Endothelial cell of umbilical vein (primary cell): ENCODE measurements around the gene ATP13A3. TPM values are rescaled to one million over a fixed set of nuclear protein-coding genes. Genes with fewer than 3 reads are reported as not detected.

ENCODE experiments used
- BruUV-seq: library from RNA; stranded (reverse); fragments of 400-500 nt; replicated peaks from 2 replicates; lab custom pipeline; 2021; lab: Mats Ljungman, UMichigan
- CTCF ChIA-PET: fragments of 300-600, 350-600 bp; sonication (Branson Sonifier 250); formaldehyde crosslinking; loops from one replicate; lab custom pipeline; 2021; ENCODE audit warnings: antibody characterized with exemption, inconsistent platforms; lab: Charles Lee
- POLR2A ChIA-PET: fragments of 300-600, 350-600 bp; sonication (Branson Sonifier 250); formaldehyde crosslinking; loops from one replicate; lab custom pipeline; 2021; ENCODE audit warnings: antibody characterized with exemption, inconsistent platforms; lab: Charles Lee
- DNase-seq: peaks from one replicate; pipeline ENCODE4 v3.0.0-alpha.2; 2011; ENCODE audit warnings: low read depth, low spot score
- FAIRE-seq: peaks from 2 replicates; lab custom pipeline; 2011; peaks lifted over from hg19 to GRCh38; lab: Jason Lieb, UNC
- H2AFZ ChIP-seq: 2 replicates; pipeline ENCODE4 v1.6.0; 2012; ENCODE audit warnings: low read depth, low read length, control low read depth, inconsistent platforms
- H3K27ac ChIP-seq: 2 replicates; pipeline ENCODE4 v1.5.1; 2011; ENCODE audit warnings: low read depth, mild to moderate bottlenecking, control low read depth, low read length, moderate library complexity; ENCODE audit not compliant: insufficient read depth
- H3K27me3 ChIP-seq, 2 experiments: 2 replicates each; pipeline versions ENCODE4 v1.6.0 to v1.6.1; 2011; ENCODE audit warnings: low read length in 2 of 2, mixed read lengths in 1 of 2; ENCODE audit not compliant: control insufficient read depth in 2 of 2, insufficient read depth in 2 of 2
- H3K36me3 ChIP-seq, 2 experiments: 2 replicates in 1 of 2; 3 replicates in 1 of 2; pipeline ENCODE4 v1.5.1; 2011; ENCODE audit warnings: low read length in 2 of 2, mild to moderate bottlenecking in 1 of 2, moderate library complexity in 1 of 2; ENCODE audit not compliant: control insufficient read depth in 2 of 2, insufficient read depth in 2 of 2; ENCODE audit errors: extremely low read depth in 1 of 2
- H3K4me1 ChIP-seq: 3 replicates; pipeline ENCODE4 v1.5.1; 2011; ENCODE audit warnings: mild to moderate bottlenecking, low read length; ENCODE audit not compliant: control insufficient read depth, insufficient read depth; ENCODE audit errors: extremely low read depth
- H3K4me2 ChIP-seq: 2 replicates; pipeline ENCODE4 v1.6.1; 2011; ENCODE audit warnings: low read length, control low read depth, mixed read lengths; ENCODE audit not compliant: insufficient read depth
- H3K4me3 ChIP-seq, 3 experiments: fragments of 200-600 bp in 1 of 3; sonication (generic), shearing (Covaris generic) in 1 of 3; replicated peaks in 1 of 3; 2 replicates each; pipeline ENCODE4 v1.5.1; 2011 to 2016; ENCODE audit warnings: control low read depth in 3 of 3, low read length in 3 of 3, mild to moderate bottlenecking in 2 of 3, inconsistent platforms in 1 of 3, low read depth in 1 of 3, moderate library complexity in 1 of 3; ENCODE audit not compliant: insufficient read depth in 1 of 3
- H3K79me2 ChIP-seq: 2 replicates; pipeline ENCODE4 v1.6.0; 2012; ENCODE audit warnings: low read length, inconsistent platforms; ENCODE audit not compliant: control insufficient read depth, insufficient read depth
- H3K9ac ChIP-seq: replicated peaks from 2 replicates; pipeline ENCODE3; 2011; ENCODE audit warnings: low read length, control low read depth; ENCODE audit not compliant: insufficient read depth; ENCODE audit errors: extremely low read depth
- H3K9me1 ChIP-seq: replicated peaks from 3 replicates; pipeline ENCODE4 v1.6.0; 2011; ENCODE audit warnings: mild to moderate bottlenecking, low read length; ENCODE audit not compliant: control insufficient read depth, insufficient read depth; ENCODE audit errors: extremely low read depth
- H3K9me3 ChIP-seq: replicated peaks from 2 replicates; pipeline ENCODE4 v1.5.1; 2012; ENCODE audit warnings: low read length, inconsistent platforms; ENCODE audit not compliant: control insufficient read depth, insufficient read depth
- H4K20me1 ChIP-seq: replicated peaks from 2 replicates; pipeline ENCODE3; 2011; ENCODE audit warnings: mild to moderate bottlenecking, low read length; ENCODE audit not compliant: control insufficient read depth, insufficient read depth; ENCODE audit errors: extremely low read depth
- EZH2 ChIP-seq: IDR thresholded peaks from 2 replicates; pipeline ENCODE4 v1.6.1; 2012; ENCODE audit warnings: borderline replicate concordance, low read depth, mild to moderate bottlenecking, moderate library complexity, low read length, inconsistent platforms; ENCODE audit not compliant: severe bottlenecking
- FOS ChIP-seq: IDR thresholded peaks from 2 replicates; pipeline ENCODE4 v1.6.1; 2011; ENCODE audit warnings: mild to moderate bottlenecking, low read length, moderate library complexity, borderline replicate concordance; ENCODE audit not compliant: insufficient read depth
- GATA2 ChIP-seq: IDR thresholded peaks from 2 replicates; pipeline ENCODE4 v1.7.0; 2011; ENCODE audit warnings: low read depth, mild to moderate bottlenecking, moderate library complexity, mixed read lengths, low read length; ENCODE audit not compliant: insufficient read length, insufficient read depth
- JUN ChIP-seq: IDR thresholded peaks from 2 replicates; pipeline ENCODE4 v1.6.1; 2011; ENCODE audit warnings: borderline replicate concordance, low read depth; ENCODE audit not compliant: insufficient read length, insufficient read depth
- MAX ChIP-seq: IDR thresholded peaks from 2 replicates; pipeline ENCODE4 v1.6.1; 2011; ENCODE audit not compliant: insufficient read depth, insufficient read length
- MYC ChIP-seq: IDR thresholded peaks from one replicate; pipeline ENCODE4 v1.6.1; 2011; ENCODE audit warnings: mild to moderate bottlenecking, low read depth, low read length
- POLR2A ChIP-seq: IDR thresholded peaks from 2 replicates; pipeline ENCODE4 v1.6.1; 2012; ENCODE audit warnings: low read depth, mild to moderate bottlenecking, control low read depth, low read length
- POLR2AphosphoS5 ChIP-seq: IDR thresholded peaks from 2 replicates; pipeline ENCODE4 v1.6.1; 2012; ENCODE audit warnings: low read depth, mild to moderate bottlenecking, control low read depth, low read length, moderate library complexity; ENCODE audit not compliant: insufficient read depth
- dilution Hi-C: fragments of 300-500 bp; cut with MboI; formaldehyde crosslinking; loops from one replicate; pipeline ENCODE4 v1.15.0; 2019; ENCODE audit warnings: low sequenced_read_pairs; ENCODE audit not compliant: extremely low pct_ligation_motif_present
- intact Hi-C: fragments of 100-400 bp; cut with micrococcal nuclease; formaldehyde crosslinking; loops from one replicate; pipeline ENCODE4 v1.10.0; 2022
- polyA plus RNA-seq, 4 experiments: library from polyadenylated mRNA; depleted of rRNA in 3 of 4; stranded (reverse) in 3 of 4; unstranded in 1 of 4; fragments of >200 nt; gene quantifications; 2 replicates each; pipeline versions ENCODE4 v1.2.1 to v1.2.3, GENCODE V29; 2011 to 2012; ENCODE audit warnings: missing spikeins in 1 of 4
- total RNA-seq: library from RNA; stranded (reverse); gene quantifications from 2 replicates; pipeline ENCODE4 v1.2.3, GENCODE V29; 2021
- TF ChIP-seq, protein P1 (sequence below), 2 donors: IDR thresholded peaks; 1 replicate in 1 of 2; 2 replicates in 1 of 2; pipeline ENCODE4 v1.5.1; 2011; ENCODE audit warnings: low read length in 2 of 2, mild to moderate bottlenecking in 2 of 2, moderate library complexity in 2 of 2, control low read depth in 1 of 2, inconsistent platforms in 1 of 2, low read depth in 1 of 2; ENCODE audit not compliant: insufficient read depth in 1 of 2; ENCODE audit errors: extremely low read depth in 1 of 2

The ATP13A3 gene
- total and polyA plus RNA-seq, 2 donors (not counting 3 experiments of a cell fraction or from before 2014, with no cell fraction given) = 12.0 to 59.0 TPM

DNA sequence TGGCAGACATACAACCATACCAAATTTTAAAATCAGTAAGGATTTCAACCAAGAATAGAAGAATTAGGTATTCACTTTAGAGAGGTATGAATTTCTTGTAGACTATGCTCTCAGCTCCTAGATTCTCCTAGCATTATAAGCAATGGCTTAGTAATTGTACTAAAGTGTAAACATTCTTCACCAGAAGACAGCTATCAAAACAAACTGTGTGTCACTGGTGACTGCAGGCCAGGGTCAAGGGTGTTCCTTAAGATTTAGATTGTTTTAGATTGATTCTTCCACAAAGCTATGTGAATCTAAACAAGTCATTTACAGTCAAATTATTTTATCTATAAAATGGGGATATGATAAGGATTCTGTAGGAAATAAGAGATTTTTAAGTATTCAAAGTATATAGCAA is 64.6 kb downstream of the ATP13A3 start:
- FAIRE-seq (no peak), DNase-seq (peak; percentile 67)
- ChIA-PET CTCF (interaction anchor here (0.8 to 1.5 kb wide), 6 partner anchors 11 to 172 kb away, joined by 3 to 5 read pairs (median 4); no protein-coding TSS in a partner anchor), POLR2A (no interaction called here)
- TF ChIP-seq FOS = peak; percentile 12
- TF ChIP-seq POLR2AphosphoS5 = peak; percentile 27
- TF ChIP-seq POLR2A = no peak
- Histone ChIP-seq H3K9me3 (no peaks in the 10 kb centered on the region), H3K4me3 (no peak overlapping the region), H2AFZ (no peak overlapping the region), H3K4me2 (peak overlapping the region; percentile 44), H3K9ac (no peak overlapping the region), H3K27ac (peak overlapping the region; percentile 46), H3K4me1 (peaks cover 29% of the 10 kb centered on the region), H3K27me3 (no peaks in the 10 kb centered on the region), H3K9me1 (no peaks in the 10 kb centered on the region), H3K36me3 (peaks cover 0 to 9% of the 10 kb centered on the region in 2 experiments), H4K20me1 (no peaks in the 10 kb centered on the region), H3K79me2 (peaks cover 2% of the 10 kb centered on the region)
- dilution Hi-C loops (no loop called here), intact Hi-C loops (no loop called here)
- no TSS peak for BruUV-seq

- H3K27me3 ChIP-seq = no peaks in the 10 kb centered on the region
- no peak overlapping the region for H3K4me2 ChIP-seq
- no peak overlapping the region for H3K9ac ChIP-seq
- peaks cover 14% of the 10 kb centered on the region for H3K4me1 ChIP-seq
- no peaks in the 10 kb centered on the region for H3K9me1 ChIP-seq
- no peak overlapping the region for H3K4me3 ChIP-seq
- H2AFZ ChIP-seq = no peak overlapping the region
- DNase-seq (no peak), FAIRE-seq (no peak)
- dilution Hi-C loops = no loop called here
- no peaks in the 10 kb centered on the region for H3K9me3 ChIP-seq
- H3K79me2 ChIP-seq = no peaks in the 10 kb centered on the region
- ChIA-PET POLR2A (no interaction called here), CTCF (no interaction called here)
- no TSS peak for BruUV-seq
- no peak overlapping the region for H3K27ac ChIP-seq
- H4K20me1 ChIP-seq = no peaks in the 10 kb centered on the region
- TF ChIP-seq, protein P1, sequence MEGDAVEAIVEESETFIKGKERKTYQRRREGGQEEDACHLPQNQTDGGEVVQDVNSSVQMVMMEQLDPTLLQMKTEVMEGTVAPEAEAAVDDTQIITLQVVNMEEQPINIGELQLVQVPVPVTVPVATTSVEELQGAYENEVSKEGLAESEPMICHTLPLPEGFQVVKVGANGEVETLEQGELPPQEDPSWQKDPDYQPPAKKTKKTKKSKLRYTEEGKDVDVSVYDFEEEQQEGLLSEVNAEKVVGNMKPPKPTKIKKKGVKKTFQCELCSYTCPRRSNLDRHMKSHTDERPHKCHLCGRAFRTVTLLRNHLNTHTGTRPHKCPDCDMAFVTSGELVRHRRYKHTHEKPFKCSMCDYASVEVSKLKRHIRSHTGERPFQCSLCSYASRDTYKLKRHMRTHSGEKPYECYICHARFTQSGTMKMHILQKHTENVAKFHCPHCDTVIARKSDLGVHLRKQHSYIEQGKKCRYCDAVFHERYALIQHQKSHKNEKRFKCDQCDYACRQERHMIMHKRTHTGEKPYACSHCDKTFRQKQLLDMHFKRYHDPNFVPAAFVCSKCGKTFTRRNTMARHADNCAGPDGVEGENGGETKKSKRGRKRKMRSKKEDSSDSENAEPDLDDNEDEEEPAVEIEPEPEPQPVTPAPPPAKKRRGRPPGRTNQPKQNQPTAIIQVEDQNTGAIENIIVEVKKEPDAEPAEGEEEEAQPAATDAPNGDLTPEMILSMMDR (IDR thresholded peaks at IDR 0.05; ENCODE audit: extremely low read depth in 1 of 2, insufficient read depth in 1 of 2, low read depth in 1 of 2, low read length in 2 of 2) = no peak
- TF ChIP-seq FOS (no peak), GATA2 (no peak), POLR2A (no peak), MAX (no peak), POLR2AphosphoS5 (no peak), MYC (no peak), EZH2 (no peak), JUN (no peak)
- peaks cover 2 to 3% of the 10 kb centered on the region in 2 experiments for H3K36me3 ChIP-seq
- intact Hi-C loops = no loop called here
These were observed 68.1 kb downstream of the ATP13A3 start for GRCh38 chr3:194418671-194419070.
